Small intestine (tissue), 7 donors: Measurements from ENCODE around the gene AKT3. TPM values are rescaled to one million over a fixed set of nuclear protein-coding genes. Genes with fewer than 3 reads are reported as not detected.

Experiments
- DNase-seq, 2 donors: peaks; one replicate each; pipeline versions ENCODE4 v3.0.0 to v3.0.0-alpha.2; 2013
- FAIRE-seq: peaks from 2 replicates; lab custom pipeline; 2012; peaks lifted over from hg19 to GRCh38; lab: Jason Lieb, UNC
- H3K27ac ChIP-seq, 3 donors: one replicate each; pipeline ENCODE4 v1.5.1; 2013; ENCODE audit warnings: low read length in 2 of 3, mild to moderate bottlenecking in 2 of 3, control low read depth in 1 of 3, inconsistent platforms in 1 of 3, low read depth in 1 of 3, moderate library complexity in 1 of 3
- H3K27me3 ChIP-seq, 3 donors: one replicate each; pipeline ENCODE4 v1.6.1; 2013; ENCODE audit warnings: low read length in 3 of 3, inconsistent platforms in 1 of 3; ENCODE audit not compliant: control insufficient read depth in 3 of 3, insufficient read depth in 3 of 3
- H3K36me3 ChIP-seq, 3 donors: one replicate each; pipeline ENCODE4 v1.6.1; 2013; ENCODE audit warnings: low read length in 3 of 3, inconsistent platforms in 1 of 3, low read depth in 1 of 3, mild to moderate bottlenecking in 1 of 3, moderate library complexity in 1 of 3; ENCODE audit not compliant: control insufficient read depth in 3 of 3, insufficient read depth in 2 of 3
- H3K4me1 ChIP-seq, 3 donors: one replicate each; pipeline ENCODE4 v1.6.1; 2013; ENCODE audit warnings: low read length in 2 of 3, inconsistent platforms in 1 of 3, low read depth in 1 of 3, mild to moderate bottlenecking in 1 of 3, moderate library complexity in 1 of 3; ENCODE audit not compliant: control insufficient read depth in 3 of 3, insufficient read depth in 2 of 3
- H3K4me3 ChIP-seq, 3 donors: one replicate each; pipeline ENCODE4 v1.5.1; 2013; ENCODE audit warnings: low read length in 3 of 3, control low read depth in 1 of 3, inconsistent platforms in 1 of 3, low read depth in 1 of 3, mild to moderate bottlenecking in 1 of 3, moderate library complexity in 1 of 3
- H3K9me3 ChIP-seq, 2 donors: one replicate each; pipeline ENCODE4 v1.6.1; 2013; ENCODE audit warnings: low read depth in 1 of 2, low read length in 1 of 2; ENCODE audit not compliant: control insufficient read depth in 2 of 2, insufficient read depth in 1 of 2
- WGBS, 3 donors: extraction: QIAGEN DNeasy Blood & Tissue Kit; methylation state at CpG; one replicate each; pipeline ENCODE4 v1.1.7; 2013; 5-methylcytosine and 5-hydroxymethylcytosine counted together
- polyA plus RNA-seq, 4 donors: library from polyadenylated mRNA; stranded (reverse) in 3 of 4; unstranded in 1 of 4; fragments of 200-250 nt in 3 of 4; fragments of 120-200 nt in 1 of 4; gene quantifications; one replicate each; pipeline versions ENCODE4 v1.2.1 to v1.2.3, GENCODE V29; 2013
- donor health status: healthy with polysubstance abuse.
- donor health status: control.
- donor health status: control.
- donor health status: Bipolar disorder and iron deficiency.
- donor health status: healthy.

The AKT3 gene
- polyA plus RNA-seq, 4 donors = 0.45 to 8.6 (median 3.6) TPM

DNA sequence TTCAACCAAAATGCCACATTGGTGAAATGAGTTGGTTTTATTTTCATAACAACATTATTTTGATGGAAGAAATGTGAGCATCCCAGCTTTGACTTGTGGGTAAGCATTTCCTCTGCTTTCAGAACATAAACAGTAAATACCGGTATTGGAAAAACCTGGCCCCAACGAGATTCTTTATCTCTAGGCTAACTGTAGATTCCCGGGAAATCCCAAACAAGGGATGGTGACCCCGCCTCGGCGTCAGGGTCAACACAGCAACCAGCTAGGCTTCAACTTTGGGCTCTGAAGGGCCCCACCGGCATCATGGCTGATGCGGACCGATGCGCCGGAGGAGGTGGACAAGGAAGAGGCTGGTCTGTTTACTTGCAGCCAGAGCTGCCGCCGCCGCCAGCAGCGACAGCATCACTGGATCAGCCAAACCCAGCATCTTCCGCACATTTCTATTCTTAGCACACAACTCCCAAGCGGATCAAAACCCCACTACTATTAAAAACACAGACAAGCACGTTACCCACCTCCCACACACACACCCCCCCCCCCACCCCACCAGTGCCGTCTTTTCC lies 1.1 kb downstream of the AKT3 start:
- WGBS, 3 donors = 1 to 3% (median 1%) methylated on average over 17 to 19 of the region's 19 CpGs
- DNase-seq = peak in 1 of 2 donors; percentile 36
- Histone ChIP-seq H3K9me3 (no peaks in the 10 kb centered on the region), H3K4me1 (no peaks in the 10 kb centered on the region), H3K4me3 (peak overlapping the region; percentile 44 to 73 (median 62)), H3K27me3 (peaks cover 0 to 23% (median 3%) of the 10 kb centered on the region in 3 donors), H3K36me3 (no peaks in the 10 kb centered on the region), H3K27ac (peak overlapping the region; percentile 63 to 89 (median 69))
- FAIRE-seq = no peak

DNA sequence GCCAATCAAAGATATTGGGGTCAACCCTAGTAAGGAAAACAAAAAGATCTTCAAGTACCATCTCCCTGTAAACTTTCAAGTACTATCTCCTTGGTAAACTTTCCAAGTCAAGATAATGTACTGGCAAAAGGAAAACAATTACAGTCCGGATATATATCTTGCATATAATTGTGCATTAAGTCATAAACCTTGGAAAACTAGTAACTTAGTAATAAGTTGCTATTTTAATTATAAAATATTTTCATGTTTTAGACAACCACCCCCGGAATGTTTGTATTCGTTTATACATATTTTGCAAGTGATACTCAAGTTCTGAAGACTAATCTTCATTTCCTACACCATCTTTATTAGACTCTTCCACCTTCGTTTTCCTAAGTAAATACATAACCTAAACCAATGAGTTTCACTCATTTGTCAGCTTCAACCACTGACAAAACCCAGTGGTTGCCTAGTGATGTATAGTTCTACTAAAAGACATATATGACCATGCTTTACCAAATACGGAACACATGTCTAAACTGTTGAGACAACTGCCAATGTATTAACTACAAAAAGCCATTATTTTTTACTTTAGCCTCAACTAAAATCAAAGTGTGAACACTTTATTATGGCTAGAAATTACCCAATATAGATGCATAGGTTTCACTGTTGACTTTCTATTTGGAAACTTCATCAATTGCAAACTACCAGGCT lies 1.7 kb downstream of the AKT3 start:
- H3K27ac ChIP-seq = peak overlapping the region in 1 of 3 donors; percentile 69
- FAIRE-seq (no peak), DNase-seq (no peak)
- peaks cover 0 to 21% (median 3%) of the 10 kb centered on the region in 3 donors for H3K27me3 ChIP-seq
- H3K4me3 ChIP-seq = peak overlapping the region in 1 of 3 donors; percentile 44
- no peaks in the 10 kb centered on the region for H3K36me3 ChIP-seq
- WGBS, 3 donors = 50 to 58% (median 53%) methylated on average over 5 of the region's 5 CpGs
- no peaks in the 10 kb centered on the region for H3K9me3 ChIP-seq
- no peaks in the 10 kb centered on the region for H3K4me1 ChIP-seq

GRCh38 chr1:243846761-243847160 lies 3.3 kb downstream of the AKT3 start:
- Histone ChIP-seq H3K36me3 (no peaks in the 10 kb centered on the region), H3K27ac (no peak overlapping the region), H3K27me3 (peaks cover 0 to 15% (median 3%) of the 10 kb centered on the region in 3 donors), H3K9me3 (no peaks in the 10 kb centered on the region), H3K4me1 (no peaks in the 10 kb centered on the region), H3K4me3 (no peak overlapping the region)
- DNase-seq = no peak
- FAIRE-seq = no peak
- WGBS, 3 donors = 78 to 96% (median 94%) methylated on average over 1 of the region's 1 CpG

DNA sequence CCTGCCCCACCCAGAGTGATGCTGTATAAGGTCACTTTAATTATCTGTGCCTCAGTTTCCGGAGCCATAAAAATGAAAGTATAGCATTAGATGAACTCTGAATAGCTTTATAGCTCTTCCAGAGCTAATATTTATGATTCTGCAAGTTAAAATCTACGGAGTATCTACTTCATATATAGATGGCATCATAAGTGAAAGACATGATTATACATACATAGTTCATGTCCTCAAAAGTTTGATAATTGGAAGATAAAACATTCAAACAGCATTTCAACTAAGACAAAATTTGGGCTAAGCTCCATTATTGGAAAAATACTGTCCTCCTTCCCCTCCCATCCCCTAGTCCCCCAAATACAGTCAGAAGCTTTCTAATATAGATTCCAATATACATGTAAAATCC lies 4.2 kb downstream of the AKT3 start:
- Histone ChIP-seq H3K27me3 (peaks cover 0 to 8% (median 3%) of the 10 kb centered on the region in 3 donors), H3K4me1 (no peaks in the 10 kb centered on the region), H3K27ac (no peak overlapping the region), H3K4me3 (no peak overlapping the region), H3K36me3 (no peaks in the 10 kb centered on the region), H3K9me3 (no peaks in the 10 kb centered on the region)
- no peak for FAIRE-seq
- DNase-seq = no peak
- WGBS, 3 donors = 68 to 84% (median 68%) methylated on average over 2 of the region's 2 CpGs

DNA sequence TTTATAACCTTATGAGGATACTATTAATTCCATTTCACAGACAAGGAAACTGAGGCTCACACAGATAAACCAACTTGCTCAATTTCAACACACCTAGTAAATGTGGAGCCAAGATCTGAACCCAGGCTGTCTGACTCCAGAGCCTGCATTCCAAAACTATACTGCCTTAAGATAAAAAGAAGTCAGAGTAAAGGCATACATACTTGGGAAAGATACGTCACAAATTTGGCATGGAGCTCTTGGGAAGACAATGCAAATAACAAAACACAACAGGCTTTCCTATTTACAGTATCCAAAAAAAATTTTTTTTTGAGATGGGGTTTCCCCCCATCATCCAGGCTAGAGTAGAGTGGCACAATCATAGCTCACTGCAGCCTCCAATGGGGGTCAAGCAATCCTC lies 5.9 kb downstream of the AKT3 start:
- peaks cover 0 to 6% (median 0%) of the 10 kb centered on the region in 3 donors for H3K27me3 ChIP-seq
- H3K4me1 ChIP-seq = no peaks in the 10 kb centered on the region
- no peaks in the 10 kb centered on the region for H3K36me3 ChIP-seq
- DNase-seq = no peak
- H3K9me3 ChIP-seq = no peaks in the 10 kb centered on the region
- FAIRE-seq = no peak
- WGBS, 3 donors = 79 to 94% (median 82%) methylated on average over 1 of the region's 1 CpG
- no peak overlapping the region for H3K27ac ChIP-seq
- H3K4me3 ChIP-seq = no peak overlapping the region

- 65 to 81% (median 68%) methylated on average over 4 of the region's 4 CpGs for WGBS, 3 donors
- Histone ChIP-seq H3K27ac (no peak overlapping the region), H3K36me3 (no peaks in the 10 kb centered on the region), H3K27me3 (no peaks in the 10 kb centered on the region), H3K9me3 (no peaks in the 10 kb centered on the region), H3K4me3 (no peak overlapping the region), H3K4me1 (no peaks in the 10 kb centered on the region)
- FAIRE-seq (no peak), DNase-seq (no peak)
These were observed 7.0 kb downstream of the AKT3 start for GRCh38 chr1:243842978-243843511.

DNA sequence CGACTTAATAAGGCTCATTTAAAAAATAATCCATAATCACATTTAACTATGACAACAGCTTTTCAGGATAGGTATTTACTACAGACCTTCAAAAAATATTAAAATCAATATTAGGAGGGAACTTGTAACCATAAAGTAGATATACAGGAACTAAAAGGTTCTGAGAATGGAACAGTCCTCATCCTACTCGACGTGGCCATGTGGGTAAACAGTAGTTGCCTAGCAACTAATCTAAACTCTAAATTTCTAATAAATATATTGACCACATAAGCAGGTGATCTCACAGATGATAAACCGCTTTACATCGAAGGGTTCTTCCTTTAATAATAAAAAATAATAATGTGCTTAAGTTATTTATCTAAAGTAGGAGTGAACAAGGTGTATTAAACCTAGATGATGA lies 7.9 kb downstream of the AKT3 start:
- DNase-seq (no peak), FAIRE-seq (no peak)
- no peak overlapping the region for H3K4me3 ChIP-seq
- WGBS, 3 donors = 38 to 58% (median 43%) methylated on average over 5 of the region's 5 CpGs
- H3K9me3 ChIP-seq = no peaks in the 10 kb centered on the region
- H3K27me3 ChIP-seq = no peaks in the 10 kb centered on the region
- H3K4me1 ChIP-seq = no peaks in the 10 kb centered on the region
- no peak overlapping the region for H3K27ac ChIP-seq
- H3K36me3 ChIP-seq = no peaks in the 10 kb centered on the region

DNA sequence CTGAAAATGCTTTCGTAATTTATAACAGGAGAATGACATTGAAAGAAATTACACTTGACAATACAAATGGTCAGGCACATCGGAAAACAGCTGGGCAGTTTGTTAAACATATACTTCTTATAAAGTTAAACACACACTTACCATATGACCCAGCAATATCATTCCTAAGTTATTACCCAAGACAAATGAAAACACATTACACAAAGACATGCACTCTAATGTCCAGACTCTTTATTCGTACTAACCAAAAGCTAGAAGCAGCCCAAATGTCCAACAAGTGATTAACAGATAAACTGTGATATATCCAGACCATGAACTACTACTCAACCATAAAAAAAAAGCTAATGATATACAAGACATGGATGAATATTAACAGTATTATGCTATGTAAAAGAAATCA lies 8.5 kb downstream of the AKT3 start:
- H3K27ac ChIP-seq = no peak overlapping the region
- DNase-seq (no peak), FAIRE-seq (no peak)
- no peaks in the 10 kb centered on the region for H3K27me3 ChIP-seq
- no peaks in the 10 kb centered on the region for H3K9me3 ChIP-seq
- no peaks in the 10 kb centered on the region for H3K36me3 ChIP-seq
- H3K4me3 ChIP-seq = no peak overlapping the region
- no peaks in the 10 kb centered on the region for H3K4me1 ChIP-seq
- 73 to 77% (median 75%) methylated on average over 3 of the region's 3 CpGs for WGBS, 3 donors
